ENCODE measurements around the gene NOSTRIN.

DNA sequence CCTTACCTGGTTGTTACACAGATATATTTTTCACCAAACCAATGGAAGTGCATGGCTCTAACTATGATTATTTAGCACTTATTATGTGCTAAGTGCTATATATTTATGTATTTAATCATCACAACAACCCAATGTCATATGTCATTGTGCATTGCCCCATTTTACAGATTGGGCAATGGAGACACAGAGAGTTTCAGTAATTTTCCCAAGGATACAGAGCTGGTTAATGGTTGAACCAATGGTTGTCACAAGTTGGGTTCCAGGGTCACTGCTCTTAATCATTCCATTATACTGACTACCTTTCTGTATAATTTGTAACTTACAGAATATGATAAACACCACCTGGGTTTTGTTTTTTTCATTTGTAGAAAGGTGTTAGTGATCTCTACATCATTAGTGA is 29.2 kb downstream of the NOSTRIN start:
- TF ChIP-seq, protein P1, sequence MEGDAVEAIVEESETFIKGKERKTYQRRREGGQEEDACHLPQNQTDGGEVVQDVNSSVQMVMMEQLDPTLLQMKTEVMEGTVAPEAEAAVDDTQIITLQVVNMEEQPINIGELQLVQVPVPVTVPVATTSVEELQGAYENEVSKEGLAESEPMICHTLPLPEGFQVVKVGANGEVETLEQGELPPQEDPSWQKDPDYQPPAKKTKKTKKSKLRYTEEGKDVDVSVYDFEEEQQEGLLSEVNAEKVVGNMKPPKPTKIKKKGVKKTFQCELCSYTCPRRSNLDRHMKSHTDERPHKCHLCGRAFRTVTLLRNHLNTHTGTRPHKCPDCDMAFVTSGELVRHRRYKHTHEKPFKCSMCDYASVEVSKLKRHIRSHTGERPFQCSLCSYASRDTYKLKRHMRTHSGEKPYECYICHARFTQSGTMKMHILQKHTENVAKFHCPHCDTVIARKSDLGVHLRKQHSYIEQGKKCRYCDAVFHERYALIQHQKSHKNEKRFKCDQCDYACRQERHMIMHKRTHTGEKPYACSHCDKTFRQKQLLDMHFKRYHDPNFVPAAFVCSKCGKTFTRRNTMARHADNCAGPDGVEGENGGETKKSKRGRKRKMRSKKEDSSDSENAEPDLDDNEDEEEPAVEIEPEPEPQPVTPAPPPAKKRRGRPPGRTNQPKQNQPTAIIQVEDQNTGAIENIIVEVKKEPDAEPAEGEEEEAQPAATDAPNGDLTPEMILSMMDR (conservative IDR thresholded peaks at IDR 0.05), result no peak
- TF ChIP-seq EZH2 (IDR thresholded peaks at IDR 0.05; ENCODE audit: low read depth), result no peak
